ENCODE measurements around the gene APMAP.

Gene APMAP

GRCh38 chr20:24965065-24965919 lies 27.3 kb downstream of the APMAP start:
- no peak for DNase-seq (ENCODE audit: low spot score)

DNA sequence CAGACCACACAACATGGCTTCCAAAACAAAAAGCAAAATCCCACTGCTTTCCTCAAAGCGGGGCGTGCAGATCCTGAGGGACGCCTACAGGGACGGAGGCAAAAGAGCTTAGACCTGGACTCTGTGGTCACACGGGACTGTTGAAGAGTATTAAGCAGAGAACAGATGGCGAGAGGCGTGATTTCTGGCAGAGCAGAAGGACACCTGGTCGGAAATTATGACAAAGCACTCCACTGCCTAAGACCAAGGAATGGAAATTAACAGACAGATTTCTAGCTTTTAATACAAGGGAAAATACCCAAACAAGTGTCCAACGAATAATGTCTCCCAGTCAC lies 28.1 kb downstream of the APMAP start:
- no peak for DNase-seq (ENCODE audit: low spot score)

GRCh38 chr20:24963672-24964505 lies 28.7 kb downstream of the APMAP start:
- DNase-seq (ENCODE audit: low spot score) = no peak

GRCh38 chr20:24962510-24962909 lies 30.0 kb downstream of the APMAP start:
- no peak for DNase-seq (ENCODE audit: low spot score)

- no peak for DNase-seq (ENCODE audit: low spot score)
Observed at GRCh38 chr20:24962182-24962492, 30.4 kb downstream of the APMAP start.

- no peak for DNase-seq (ENCODE audit: low spot score)
Observed at GRCh38 chr20:24961384-24962181, 31.0 kb downstream of the APMAP start.

DNA sequence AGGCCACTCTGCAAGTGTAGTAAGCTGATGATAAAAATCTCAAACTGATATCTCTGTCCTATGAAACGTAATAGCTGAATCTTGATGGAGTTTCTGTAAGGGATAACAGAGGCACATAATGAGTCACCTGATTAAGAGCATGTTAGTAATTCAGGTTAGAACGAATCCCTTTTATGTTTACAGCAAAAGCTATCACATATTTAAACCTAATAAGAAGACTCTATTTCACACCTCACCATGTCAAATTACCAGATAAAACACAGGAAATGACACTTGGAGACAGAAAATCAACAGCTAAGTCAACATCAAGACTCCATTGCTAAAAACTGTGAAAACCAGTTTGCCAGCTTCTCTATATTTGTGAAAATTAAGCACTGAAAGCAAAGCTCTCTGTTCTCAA lies 31.7 kb downstream of the APMAP start:
- DNase-seq (ENCODE audit: low spot score) = no peak

GRCh38 chr20:24960302-24960801 lies 32.2 kb downstream of the APMAP start:
- DNase-seq (ENCODE audit: low spot score) = no peak

DNA sequence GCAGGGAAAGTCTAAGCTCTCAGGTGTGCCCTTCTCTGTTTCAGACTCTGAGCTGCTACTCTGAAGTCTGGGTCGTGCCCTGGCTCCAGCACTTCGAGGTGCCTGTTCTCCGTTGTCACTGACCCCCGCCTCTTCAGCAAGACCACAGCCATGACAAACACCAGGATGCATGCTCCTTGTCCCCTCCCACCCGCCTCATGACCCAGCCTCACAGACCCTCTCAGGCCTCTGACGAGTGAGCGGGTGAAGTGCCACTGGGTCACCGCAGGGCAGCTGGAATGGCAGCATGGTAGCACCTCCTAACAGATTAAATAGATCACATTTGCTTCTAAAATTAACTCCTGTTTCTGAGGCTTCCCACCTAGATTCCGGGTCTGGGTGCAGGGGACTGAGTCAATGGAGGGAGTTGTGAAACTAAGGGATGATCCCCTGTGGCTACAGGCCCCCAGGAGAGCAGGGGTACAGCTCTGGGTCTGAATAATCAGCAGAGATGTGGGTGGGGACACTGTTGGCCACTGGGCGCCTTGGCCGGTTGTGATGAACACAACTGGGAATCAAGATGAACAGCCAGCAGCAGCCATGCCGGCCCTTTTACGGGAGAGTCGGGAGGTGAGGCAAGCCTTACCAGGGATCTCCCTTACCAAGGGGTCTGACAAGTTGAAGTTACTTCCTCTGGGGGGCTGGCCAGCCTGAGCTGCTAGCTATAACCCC lies 32.8 kb downstream of the APMAP start:
- DNase-seq (ENCODE audit: low spot score) = no peak

GRCh38 chr20:24958506-24959385 lies 33.8 kb downstream of the APMAP start:
- DNase-seq (ENCODE audit: low spot score) = no peak

DNA sequence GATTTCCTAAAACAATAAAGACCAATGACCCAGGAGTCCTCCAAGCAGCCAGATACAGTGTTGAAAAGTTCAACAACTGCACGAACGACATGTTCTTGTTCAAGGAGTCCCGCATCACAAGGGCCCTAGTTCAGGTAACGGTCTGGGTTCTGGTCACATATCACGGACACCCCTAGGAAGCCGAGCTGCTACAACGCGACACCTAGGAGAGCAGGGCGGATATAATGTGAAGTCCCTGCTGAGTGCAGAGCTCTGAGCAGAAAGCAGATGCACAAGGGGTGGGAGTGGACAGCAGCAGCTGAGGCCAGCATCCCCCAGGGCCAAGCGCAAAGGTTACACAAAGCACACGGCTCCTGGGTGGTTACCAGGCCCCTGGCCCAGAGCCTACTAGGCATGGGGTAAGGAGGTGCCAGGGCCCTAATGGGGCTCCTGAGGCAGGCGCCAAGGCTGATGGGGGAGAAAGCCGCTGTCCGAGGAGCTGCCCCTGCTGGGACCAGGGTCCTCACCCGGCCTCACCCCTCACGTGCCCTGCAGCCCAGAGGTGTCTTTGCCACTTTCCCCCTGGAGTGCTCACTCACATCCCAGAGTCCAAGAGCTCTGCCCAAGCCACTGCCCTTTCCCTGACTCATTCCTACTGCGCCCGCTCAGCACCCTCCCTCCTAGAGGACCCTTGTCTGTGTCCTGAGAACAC lies 35.1 kb downstream of the APMAP start:
- no peak for DNase-seq (ENCODE audit: low spot score)

DNA sequence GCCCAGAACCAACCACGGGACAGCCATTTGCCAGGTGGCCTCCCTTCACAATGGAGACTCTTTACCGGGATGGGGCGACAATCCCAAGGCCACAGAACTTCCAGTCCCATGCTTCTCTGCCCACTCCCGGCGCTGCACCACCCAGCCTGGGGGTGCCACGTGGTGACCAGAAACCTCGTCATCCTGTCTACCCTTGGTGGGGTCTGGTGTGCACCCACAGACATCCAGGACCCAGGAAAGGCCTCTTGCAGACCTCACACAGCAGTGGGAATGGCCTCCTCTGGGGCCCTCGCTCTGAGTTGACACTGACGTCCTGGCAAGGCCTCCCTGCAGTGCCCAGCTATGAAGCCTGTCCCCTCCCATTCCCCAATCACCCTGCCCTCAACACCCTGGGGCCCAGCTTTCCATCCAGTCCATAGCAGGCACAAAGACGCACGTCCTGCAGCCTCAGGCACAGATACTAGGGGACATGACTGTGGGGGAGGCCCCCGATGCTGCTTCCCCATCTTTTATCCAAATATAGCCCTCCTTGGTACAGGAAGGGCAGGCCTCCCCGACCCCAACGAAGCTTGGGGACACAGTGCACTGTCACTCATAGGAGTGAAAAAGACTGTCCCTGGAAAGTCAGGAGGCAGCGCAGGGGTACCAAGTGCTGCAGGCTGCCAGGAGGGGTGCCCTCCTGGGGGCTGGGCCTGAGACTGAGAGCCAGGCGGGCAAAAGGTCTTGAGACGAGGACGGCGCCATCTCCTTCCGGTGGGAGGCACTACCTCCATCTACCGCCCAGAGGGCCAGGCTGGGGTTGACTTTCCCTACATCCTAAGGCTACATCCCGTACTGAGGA lies 36.3 kb downstream of the APMAP start:
- no peak for DNase-seq (ENCODE audit: low spot score)

- peak; percentile 22 for DNase-seq (ENCODE audit: low spot score)
Observed at GRCh38 chr20:24955045-24955444, 37.5 kb downstream of the APMAP start.

DNA sequence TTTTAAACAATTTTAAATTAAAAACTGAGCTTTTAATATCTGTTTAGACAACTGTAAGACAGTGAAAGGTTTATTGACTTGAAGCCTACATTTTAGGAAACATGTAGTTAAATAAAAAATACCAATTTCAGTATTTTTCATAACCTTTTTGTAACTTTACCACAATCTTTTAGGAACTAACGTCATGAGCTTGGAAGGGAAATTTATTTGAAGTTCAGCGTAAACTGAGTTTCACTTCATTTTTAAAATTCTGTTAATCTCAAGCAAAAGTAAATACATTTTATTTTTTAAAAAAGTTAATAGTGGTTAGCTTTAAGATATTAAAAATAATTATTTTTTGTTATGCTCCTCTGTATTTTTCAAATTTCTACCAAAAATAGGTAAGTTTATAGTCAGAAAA lies 38.0 kb downstream of the APMAP start:
- no peak for DNase-seq (ENCODE audit: low spot score)

GRCh38 chr20:24954151-24954550 lies 38.4 kb downstream of the APMAP start:
- DNase-seq (ENCODE audit: low spot score) = no peak

- no peak for DNase-seq (ENCODE audit: low spot score)
Observed at GRCh38 chr20:24953621-24954133, 38.9 kb downstream of the APMAP start.

GRCh38 chr20:24953209-24953575 lies 39.4 kb downstream of the APMAP start:
- no peak for DNase-seq (ENCODE audit: low spot score)

GRCh38 chr20:24952376-24953208 lies 40.0 kb downstream of the APMAP start:
- DNase-seq (ENCODE audit: low spot score) = no peak

Measured in germinal center (tissue), 1 donor.